Activated CD4-positive, CD25-positive, alpha-beta regulatory T cell treated with anti-CD3 and anti-CD28 coated beads, Interleukin-2, amount 50 U/mL, for 24 hours (primary cell): ENCODE data around the gene ARL5B.

Experiments
- ATAC-seq, 2 donors: fragments of 150-1000 bp; cut with Tn5 transposase; one replicate each; pipeline ENCODE4 v1.10.0; 2021; ENCODE audit warnings: mild to moderate bottlenecking in 1 of 2, moderate library complexity in 1 of 2

The ARL5B gene

DNA sequence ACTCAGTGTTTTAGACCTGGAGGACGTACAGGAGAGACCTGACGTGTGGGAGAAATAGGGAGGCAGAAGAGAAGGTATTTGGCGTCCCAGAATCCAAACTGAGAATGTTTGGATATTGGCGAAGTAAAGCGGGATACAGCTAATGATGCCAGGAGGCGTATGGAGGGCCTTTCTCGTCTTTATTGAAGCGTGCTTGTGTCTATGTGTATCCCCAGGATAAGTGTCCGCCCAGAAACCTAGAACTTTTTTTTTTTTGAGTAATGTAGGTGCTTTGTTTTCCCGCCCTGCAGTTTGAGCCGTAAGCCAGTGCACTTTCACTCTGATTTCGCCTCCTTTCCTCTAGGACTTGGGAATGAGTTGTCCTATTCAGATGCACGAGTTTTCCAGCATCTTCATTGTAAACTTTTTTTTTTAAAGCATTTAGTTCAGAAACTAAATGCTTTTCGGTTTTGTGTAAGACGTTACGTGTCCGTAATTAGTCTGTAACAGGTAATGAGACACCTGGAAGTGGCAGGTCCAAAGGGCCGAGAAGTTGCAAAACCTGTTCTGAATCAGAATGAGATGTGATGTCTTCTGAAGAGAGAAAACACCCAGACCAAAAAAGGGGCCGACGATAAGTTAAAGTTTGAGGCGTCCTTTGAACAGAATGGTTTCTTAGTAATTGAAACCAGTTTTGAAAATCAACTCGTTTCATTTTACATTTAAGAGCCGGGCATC, 746 bp downstream of the ARL5B start:
- ATAC-seq, result peak in 1 of 2 donors; percentile 2

- ATAC-seq, result no peak
These were observed 1.7 kb downstream of the ARL5B start for GRCh38 chr10:18660816-18661431.

GRCh38 chr10:18664841-18665478, 5.7 kb downstream of the ARL5B start:
- no peak for ATAC-seq

DNA sequence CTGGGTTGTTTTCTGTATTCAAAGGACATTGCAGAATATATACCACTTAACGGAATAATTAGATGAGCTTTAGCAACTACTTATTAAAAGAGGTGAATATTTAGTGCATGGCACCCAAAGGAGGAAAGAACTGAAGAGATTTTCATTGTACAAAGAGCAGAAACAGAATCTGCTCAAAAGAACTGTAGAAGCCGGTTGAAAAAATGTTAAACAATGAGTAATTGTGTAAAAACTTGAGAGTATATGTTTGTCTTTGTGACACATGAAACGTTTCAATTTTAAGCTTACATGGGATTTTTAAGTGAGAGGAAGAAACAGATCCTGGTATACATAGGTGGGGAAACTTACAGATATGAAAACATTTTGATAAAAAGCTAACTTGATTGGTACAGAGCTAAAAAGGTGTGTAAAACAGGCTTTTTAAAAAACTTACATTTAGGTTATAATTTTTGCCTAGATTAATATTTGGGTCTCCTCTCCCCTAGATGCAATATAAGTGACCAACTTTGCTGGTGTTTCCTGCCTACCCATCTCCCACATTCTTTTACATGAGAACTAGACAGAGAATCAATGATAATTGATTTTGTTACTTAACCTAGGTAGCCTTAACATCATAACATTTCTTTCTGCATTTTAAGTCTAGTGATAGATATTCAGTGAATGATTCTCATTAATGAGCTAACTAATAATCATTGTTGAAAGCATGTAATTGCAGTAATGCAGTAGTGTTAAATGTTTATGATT, 6.8 kb downstream of the ARL5B start:
- no peak for ATAC-seq

DNA sequence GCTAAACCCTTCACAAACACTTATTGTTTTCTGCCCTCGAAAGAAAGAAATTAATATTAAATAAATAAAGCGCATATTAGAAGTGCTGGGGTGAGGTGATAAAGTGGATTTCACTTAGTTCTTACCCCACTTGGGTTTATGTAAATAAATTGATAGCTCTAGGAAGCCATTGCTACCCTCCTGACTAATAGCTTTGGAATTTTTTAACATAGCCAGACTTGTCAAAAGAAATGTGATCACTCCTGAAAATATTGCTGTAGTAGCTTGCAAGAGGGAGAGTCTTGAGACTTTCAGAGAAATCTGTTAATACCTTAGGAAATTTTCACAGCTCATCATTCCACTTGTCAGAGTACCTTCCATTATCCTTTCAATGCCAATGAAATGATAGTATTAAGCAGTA, 7.6 kb downstream of the ARL5B start:
- ATAC-seq, result no peak

DNA sequence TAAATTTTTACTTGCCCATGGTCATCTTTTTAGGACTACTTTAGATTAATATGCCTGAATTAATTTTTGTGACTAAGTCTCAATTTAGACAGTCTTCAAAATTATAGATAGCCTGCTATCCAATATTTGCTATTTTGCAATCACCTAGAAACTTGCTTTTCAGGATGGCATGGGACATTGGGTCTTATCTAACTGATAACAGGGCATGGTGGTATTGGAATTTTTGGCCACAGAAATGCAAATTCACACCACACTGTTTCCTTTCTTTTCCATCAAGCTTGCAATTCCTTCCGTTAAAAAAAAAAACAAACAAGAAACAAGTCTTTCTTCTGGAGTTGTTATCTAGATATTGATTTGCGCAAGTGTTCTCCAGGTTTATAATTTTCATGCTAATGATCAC, 8.8 kb downstream of the ARL5B start:
- no peak for ATAC-seq

DNA sequence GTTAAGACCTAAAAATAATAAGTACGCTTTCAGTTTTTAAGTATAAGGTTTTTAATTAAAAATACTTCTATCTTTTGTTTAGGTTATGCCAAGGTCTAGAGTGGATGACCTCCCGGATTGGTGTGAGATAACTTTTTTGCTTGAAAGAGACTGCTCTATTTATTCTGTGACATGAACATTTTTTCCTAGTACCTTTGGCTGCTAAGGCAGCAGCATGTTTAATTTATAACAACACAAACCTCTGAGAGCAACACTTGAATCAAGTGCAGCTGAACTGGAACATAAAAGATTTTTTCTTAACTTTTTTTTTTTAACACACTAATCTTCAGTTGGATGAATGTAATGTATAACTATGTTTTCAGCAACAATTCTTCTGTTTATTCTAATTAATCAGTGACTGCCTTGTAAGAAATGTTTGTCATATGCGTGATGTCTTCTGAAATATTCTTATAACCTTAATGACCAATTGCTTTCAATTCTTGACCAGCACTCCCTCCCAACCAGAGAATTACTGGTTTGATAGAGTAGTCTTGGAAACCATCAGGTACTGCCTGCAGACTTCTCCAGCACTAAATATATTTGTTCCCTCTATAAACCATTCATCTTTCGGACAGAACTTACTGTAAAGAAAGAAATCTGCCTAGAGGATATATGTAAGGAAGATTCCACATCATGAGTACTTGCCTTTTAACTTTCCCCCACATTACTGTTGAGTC, 16.0 kb downstream of the ARL5B start:
- no peak for ATAC-seq

DNA sequence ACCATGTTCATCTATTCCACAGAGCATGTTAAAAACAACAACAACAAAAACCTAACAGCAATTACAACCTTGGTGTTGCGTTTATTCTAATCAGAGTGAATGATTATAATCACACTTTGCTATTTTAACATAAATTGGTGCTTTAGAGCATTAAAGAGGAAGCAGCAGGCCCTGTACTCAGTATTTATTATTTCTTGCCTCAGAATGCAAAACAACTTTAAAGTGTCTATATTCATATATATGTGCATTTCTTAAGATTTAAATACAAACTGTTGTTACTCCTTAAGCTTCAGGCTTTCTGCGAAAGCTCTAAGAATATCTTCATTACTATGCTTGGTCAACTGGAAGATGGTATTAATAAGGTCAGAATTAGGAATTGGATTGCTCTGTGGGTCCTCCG, 21.5 kb downstream of the ARL5B start:
- no peak for ATAC-seq

DNA sequence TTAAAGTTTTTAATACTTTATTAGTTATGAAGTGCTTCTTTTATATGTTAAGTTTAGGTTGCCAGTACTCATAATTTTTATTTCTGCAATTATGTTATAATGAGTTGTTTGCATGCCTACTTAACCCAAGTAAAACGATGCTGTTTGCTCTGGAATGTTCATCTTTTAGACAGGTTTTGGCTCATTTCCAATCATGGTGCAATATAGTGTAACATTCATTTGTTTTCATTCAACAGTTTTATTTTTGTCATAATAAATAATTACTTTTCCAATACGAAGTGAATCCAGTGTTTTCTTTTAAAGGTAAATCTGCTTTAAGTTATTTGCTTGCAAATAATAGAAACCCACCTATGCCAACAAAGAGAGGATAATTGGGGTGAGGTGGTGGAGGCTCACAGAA, 22.1 kb downstream of the ARL5B start:
- ATAC-seq, result no peak

DNA sequence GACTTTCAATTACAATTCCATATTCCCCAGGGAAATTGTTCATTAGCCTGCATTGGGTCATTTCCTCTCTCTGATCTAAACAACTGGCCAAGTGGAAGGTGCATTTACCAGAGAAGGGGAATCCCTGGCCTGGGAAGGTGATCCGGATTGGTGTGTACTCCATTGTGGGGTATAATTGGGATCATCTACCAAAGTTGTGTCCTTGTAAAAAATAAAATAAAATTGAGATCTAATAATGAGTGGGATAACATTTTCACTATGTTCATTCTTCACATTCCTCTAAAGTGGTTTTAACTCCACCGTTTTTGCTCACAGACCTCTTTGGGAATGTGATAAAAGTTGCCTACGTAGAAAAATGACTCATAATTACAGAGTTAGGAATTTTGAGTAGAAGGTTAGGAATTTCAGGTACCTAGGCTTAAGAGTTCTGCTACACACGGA, 22.8 kb downstream of the ARL5B start:
- no peak for ATAC-seq

- ATAC-seq, result peak; percentile 17 to 36
These were observed 24.2 kb downstream of the ARL5B start for GRCh38 chr10:18683427-18683826.

GRCh38 chr10:18684416-18684815, 25.2 kb downstream of the ARL5B start:
- ATAC-seq, result no peak

DNA sequence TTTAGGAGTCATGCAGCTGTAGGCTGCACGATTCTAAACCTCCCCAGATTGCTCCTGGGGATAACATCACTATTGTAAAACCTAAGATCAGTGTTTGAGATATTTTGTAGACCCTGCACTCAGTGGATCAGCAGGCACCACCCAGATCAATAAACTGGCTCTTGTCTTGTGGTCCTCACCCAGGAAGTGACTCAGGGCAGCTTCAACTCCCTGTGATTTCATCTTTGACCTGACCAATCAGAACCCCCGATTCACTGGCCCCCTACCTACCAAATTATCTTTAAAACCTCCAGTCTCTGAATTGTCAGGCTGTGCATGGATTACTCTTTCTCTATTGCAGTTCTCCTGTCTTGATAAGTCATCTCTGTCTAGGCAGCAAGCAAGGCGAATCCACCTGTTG, 25.7 kb downstream of the ARL5B start:
- ATAC-seq, result peak in 1 of 2 donors; percentile 43

GRCh38 chr10:18685555-18685954, 26.3 kb downstream of the ARL5B start:
- ATAC-seq, result no peak

- ATAC-seq, result no peak
These were observed 28.0 kb downstream of the ARL5B start for GRCh38 chr10:18687195-18687594.

GRCh38 chr10:18687706-18688105, 28.5 kb downstream of the ARL5B start:
- no peak for ATAC-seq

DNA sequence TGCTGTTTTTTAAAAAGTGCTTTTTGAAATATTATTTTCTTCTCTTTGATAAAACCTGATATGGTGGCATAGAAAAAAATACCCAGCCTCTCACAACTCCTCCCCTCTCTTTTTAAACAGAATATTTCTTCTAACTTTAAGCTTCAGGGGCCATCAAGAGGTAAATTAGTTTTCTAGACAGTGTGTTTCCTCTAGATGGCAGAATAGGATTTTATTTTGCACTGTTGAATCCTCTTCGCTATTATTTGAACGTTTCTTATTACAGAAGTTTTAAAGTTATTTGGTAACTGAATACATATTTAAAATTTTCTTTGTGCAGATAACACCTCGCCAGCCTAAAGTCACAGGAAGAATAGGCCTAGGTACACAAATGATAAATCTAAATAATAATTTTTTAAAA, 30.3 kb downstream of the ARL5B start:
- ATAC-seq, result no peak

DNA sequence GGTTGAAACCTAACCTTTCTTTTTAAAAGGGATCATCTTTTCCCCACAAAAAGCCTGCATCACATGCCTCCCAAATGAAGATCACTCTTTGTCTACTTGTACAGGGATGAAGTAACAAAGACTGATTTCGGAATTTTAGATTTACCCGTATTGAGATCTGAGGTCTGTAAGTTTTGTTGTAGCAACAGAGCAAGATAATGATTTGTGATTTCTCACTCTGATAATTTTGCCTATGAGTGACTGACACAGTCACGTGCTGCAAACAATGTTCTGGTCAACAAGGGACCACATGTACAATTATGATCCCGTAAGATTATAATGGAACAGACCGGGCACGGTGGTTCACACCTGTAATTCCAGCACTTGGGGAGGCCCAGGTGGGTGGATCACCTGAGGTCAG, 31.3 kb downstream of the ARL5B start:
- no peak for ATAC-seq

DNA sequence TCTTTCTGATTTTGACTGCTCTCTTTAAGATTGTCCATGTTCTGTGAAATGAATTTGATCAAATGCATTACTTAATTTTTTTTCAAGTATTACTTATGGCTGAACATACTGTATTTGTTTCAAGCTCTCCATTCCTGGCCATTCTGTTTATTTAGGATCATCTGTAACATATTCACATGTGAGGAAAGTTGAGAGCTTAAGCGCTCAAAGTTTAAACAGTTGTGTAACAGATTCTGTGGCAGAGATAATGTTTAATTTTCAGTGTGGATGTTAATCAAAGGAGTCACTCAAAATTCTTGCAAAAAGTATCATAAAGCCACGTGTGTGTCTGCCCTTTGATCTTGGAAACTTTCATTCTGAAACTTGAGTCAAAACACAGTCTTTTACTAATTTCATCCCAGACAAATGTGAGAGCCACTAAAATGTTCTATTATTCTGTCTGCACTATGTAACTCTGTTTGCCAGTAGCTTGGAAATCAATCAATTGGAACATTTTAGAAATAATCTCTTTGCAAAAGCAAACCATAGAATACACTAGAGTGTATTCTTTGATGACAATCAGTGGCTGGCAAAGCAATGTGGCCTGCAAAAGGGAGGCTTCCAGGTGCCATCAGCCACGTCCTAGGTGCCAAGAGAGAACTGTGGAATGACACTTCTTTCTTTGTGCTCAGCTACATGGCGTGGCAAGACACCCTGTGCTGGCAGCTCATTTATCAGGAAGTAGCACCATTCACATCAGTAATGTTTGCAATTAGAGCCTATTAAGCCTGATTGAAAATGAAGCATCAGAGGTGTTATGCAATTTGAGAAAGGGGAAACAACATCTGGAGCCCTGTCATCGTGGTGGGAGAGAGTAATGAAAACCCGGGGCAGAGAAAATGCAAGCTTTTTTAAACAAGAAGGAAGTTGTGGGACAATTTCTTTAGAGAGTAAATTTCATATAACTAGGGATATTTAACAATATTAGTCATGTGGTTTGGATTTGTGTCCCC, 40.9 kb downstream of the ARL5B start:
- ATAC-seq, result peak; percentile 44 to 69

DNA sequence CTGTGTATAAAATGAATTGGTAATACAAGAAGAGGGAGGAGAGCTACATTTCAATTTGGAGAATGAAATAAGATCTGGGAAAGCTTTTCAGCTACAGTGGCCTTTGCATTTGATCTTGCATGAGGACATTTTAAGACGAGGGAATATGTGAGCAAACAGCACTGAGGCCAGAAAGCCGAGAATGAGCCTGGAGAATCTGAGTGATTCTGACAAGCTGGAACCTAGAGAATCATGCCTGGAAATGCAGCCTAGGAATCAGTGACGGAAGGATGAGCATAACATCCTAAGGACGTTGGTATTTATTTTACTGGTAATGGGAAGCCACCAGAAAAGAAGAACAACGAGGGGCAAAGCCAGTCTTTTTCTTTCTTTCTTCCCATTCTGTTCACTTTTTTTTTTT, 44.3 kb downstream of the ARL5B start:
- no peak for ATAC-seq

- no peak for ATAC-seq
These were observed 51.0 kb downstream of the ARL5B start for GRCh38 chr10:18710201-18710653.
